PFSK-1 (cell line): ENCODE measurements around the gene HOXA3.

ENCODE experiments used
- FOXP2 ChIP-seq: optimal IDR thresholded peaks from 2 replicates; pipeline ENCODE3; 2011; ENCODE audit warnings: borderline replicate concordance, control low read depth, inconsistent platforms; ENCODE audit not compliant: insufficient read depth; ENCODE audit errors: extremely low read length, extremely low read depth
- POLR2AphosphoS5 ChIP-seq: IDR thresholded peaks from 2 replicates; pipeline ENCODE4 v1.6.1; 2012; ENCODE audit warnings: low read depth, mild to moderate bottlenecking, control low read depth, low read length, moderate library complexity
- SIN3A ChIP-seq: IDR thresholded peaks from 2 replicates; pipeline ENCODE4 v1.6.1; 2012; ENCODE audit warnings: mild to moderate bottlenecking, low read length, moderate library complexity, borderline replicate concordance; ENCODE audit not compliant: insufficient read depth
- TAF1 ChIP-seq: IDR thresholded peaks from 2 replicates; pipeline ENCODE4 v1.6.1; 2012; ENCODE audit warnings: low read length, control low read depth, borderline replicate concordance; ENCODE audit not compliant: insufficient read depth
- TF ChIP-seq, protein P1 (sequence below), 2 experiments: IDR thresholded peaks; 2 replicates each; pipeline versions ENCODE4 v1.6.1 to v1.8.0; 2011 to 2012; ENCODE audit warnings: low read depth in 2 of 2, low read length in 2 of 2, control low read depth in 1 of 2, inconsistent platforms in 1 of 2, mild to moderate bottlenecking in 1 of 2, moderate library complexity in 1 of 2; ENCODE audit not compliant: insufficient read depth in 1 of 2

The HOXA3 gene

DNA sequence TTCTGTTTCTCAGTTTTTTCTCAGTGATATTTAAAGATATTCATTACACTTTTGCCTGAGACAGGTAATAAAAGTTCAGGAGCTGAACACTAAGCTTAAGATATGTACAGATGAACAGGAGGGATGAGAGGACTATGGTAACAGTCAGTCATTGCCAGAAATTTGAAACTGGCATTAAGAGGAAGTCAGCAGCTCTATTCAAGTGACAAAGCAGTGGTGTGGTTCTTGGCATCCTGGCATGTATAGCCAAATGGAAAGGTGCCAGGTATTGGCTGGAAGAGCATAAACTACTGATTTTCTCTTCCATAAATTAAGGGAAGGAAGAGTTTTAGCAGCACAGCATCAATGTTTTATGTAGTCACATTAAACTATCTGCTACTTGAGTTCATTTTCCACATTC, 79.3 kb downstream of the HOXA3 start:
- TF ChIP-seq, protein P1, sequence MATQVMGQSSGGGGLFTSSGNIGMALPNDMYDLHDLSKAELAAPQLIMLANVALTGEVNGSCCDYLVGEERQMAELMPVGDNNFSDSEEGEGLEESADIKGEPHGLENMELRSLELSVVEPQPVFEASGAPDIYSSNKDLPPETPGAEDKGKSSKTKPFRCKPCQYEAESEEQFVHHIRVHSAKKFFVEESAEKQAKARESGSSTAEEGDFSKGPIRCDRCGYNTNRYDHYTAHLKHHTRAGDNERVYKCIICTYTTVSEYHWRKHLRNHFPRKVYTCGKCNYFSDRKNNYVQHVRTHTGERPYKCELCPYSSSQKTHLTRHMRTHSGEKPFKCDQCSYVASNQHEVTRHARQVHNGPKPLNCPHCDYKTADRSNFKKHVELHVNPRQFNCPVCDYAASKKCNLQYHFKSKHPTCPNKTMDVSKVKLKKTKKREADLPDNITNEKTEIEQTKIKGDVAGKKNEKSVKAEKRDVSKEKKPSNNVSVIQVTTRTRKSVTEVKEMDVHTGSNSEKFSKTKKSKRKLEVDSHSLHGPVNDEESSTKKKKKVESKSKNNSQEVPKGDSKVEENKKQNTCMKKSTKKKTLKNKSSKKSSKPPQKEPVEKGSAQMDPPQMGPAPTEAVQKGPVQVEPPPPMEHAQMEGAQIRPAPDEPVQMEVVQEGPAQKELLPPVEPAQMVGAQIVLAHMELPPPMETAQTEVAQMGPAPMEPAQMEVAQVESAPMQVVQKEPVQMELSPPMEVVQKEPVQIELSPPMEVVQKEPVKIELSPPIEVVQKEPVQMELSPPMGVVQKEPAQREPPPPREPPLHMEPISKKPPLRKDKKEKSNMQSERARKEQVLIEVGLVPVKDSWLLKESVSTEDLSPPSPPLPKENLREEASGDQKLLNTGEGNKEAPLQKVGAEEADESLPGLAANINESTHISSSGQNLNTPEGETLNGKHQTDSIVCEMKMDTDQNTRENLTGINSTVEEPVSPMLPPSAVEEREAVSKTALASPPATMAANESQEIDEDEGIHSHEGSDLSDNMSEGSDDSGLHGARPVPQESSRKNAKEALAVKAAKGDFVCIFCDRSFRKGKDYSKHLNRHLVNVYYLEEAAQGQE (IDR thresholded peaks at IDR 0.05; ENCODE audit: insufficient read depth in 1 of 2, low read depth in 2 of 2, low read length in 2 of 2) = no peak
- TF ChIP-seq SIN3A = no peak

DNA sequence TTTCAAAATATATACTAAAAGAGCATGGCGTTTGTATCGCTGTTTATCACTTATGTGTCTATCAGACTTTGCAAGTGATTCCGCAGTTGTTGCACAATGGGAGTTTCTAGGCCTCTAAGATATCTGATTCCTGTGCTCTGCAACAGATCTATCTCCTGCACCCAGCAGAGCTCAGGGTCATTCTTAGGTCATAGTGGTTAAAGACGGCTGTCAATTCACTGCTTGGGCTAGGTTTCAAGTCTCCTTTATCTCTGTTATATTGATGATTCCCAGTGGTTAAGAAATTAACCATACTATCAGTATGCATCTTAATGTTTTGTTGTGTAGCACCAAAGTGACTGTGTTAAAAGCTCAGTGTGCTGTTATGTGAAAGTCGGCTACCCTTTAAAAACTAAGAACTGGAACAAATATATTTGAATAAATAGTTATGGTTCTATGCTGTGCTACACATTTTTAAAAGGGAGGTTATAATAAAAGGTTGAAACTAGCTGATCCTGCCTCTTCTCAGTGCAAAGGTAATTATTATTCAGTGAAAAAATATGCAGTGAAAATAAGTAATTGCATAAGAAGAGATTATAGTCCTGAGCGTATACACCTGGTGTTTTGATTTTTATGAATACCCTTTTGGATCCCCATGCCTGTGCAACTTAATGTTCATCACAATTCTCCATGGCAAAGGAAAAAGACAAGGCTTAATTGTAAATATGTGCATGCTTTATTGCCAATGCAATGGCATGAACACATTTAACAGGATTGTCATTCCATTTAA, 80.6 kb downstream of the HOXA3 start:
- TF ChIP-seq, protein P1 (IDR thresholded peaks at IDR 0.05; ENCODE audit: insufficient read depth in 1 of 2, low read depth in 2 of 2, low read length in 2 of 2) = no peak
- TF ChIP-seq FOXP2 (no peak), SIN3A (no peak), TAF1 (no peak)

DNA sequence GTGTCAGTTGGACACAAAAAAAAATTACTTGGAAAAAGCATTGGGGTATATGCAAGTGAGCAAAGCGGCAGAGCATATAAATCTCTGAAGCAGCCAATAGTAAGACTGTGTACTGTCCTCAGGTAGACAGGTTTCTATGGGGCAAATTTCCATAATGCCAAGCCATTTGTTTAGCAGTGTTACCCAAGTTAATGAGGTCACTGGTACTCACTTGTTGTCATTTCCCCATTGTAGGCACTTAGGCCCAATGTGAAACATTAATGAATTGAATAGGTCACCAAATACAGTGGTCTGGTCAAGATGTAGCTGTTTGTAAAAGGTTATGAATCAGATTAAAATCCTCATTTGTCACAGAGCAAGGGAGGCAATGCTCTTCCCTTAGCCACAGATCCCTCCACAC, 84.1 kb downstream of the HOXA3 start:
- TF ChIP-seq TAF1 (no peak), POLR2AphosphoS5 (no peak), SIN3A (no peak), FOXP2 (no peak)
- TF ChIP-seq, protein P1 (IDR thresholded peaks at IDR 0.05; ENCODE audit: insufficient read depth in 1 of 2, low read depth in 2 of 2, low read length in 2 of 2) = no peak

DNA sequence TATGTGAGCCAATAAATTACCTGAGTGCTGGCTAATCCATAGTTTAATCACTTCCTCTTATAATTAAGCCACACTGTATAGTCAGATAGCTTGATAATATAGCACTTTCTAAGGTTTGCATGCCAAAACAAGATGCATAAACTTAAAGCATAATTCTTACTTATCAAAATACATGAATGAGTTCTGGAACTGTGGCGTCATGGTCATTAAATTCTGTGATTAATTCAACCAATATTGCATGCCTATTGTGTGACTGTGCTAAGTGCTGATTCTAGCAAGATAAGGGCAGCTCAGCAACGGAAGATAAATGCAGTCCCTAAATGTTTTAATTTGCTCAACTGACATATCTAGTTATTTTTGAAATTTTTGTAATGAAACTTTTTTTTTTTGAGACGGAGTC, 86.2 kb downstream of the HOXA3 start:
- TF ChIP-seq TAF1 = no peak
- TF ChIP-seq POLR2AphosphoS5 = no peak
- TF ChIP-seq SIN3A = no peak
- TF ChIP-seq, protein P1 (IDR thresholded peaks at IDR 0.05; ENCODE audit: insufficient read depth in 1 of 2, low read depth in 2 of 2, low read length in 2 of 2) = no peak
- no peak for TF ChIP-seq FOXP2

DNA sequence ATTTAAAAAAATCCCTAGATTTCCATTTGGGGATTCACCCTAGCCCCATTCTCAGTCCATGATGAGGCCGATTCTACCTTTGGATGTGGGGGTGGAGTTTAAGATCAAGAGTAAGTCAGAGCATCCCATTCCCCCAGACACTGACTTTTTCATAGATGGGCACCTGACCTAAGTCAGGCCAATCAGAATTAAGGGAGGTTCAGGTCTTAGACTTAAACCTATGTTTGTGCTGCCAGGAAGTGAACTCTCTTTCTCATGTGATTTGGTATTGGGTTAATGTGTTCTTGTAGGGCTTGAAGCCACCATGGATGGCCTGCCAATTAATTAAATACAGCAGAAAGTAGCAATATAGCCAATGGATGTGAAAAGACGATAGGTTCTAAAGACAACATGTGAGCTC, 86.7 kb downstream of the HOXA3 start:
- TF ChIP-seq SIN3A (no peak), TAF1 (no peak), POLR2AphosphoS5 (no peak), FOXP2 (no peak)
- TF ChIP-seq, protein P1 (IDR thresholded peaks at IDR 0.05; ENCODE audit: insufficient read depth in 1 of 2, low read depth in 2 of 2, low read length in 2 of 2) = no peak
